HAP-1 (cell line): Measurements from ENCODE around the gene PCDHGA10.
"Not testable (repeated sequence)": the region's sequence is repeated elsewhere in the genome, so short reads cannot be mapped to it uniquely, and the experiment has no call there.

Source experiments
- DNase-seq, 2 experiments: peaks; one replicate each; pipeline ENCODE4 v3.0.0-alpha.2; 2016 to 2020; ENCODE audit warnings: low spot score in 2 of 2
- H3K27me3 ChIP-seq: fragments of 250-450 bp; sonication (Bioruptor Pico); 2 replicates; pipeline ENCODE4 v1.5.1; 2020; ENCODE audit warnings: low read depth, mild to moderate bottlenecking, moderate library complexity
- H3K36me3 ChIP-seq: fragments of 250-450 bp; sonication (Bioruptor Pico); replicated peaks from 2 replicates; pipeline ENCODE4 v1.5.1; 2020; ENCODE audit warnings: mild to moderate bottlenecking
- H3K4me1 ChIP-seq: fragments of 250-450 bp; sonication (Bioruptor Pico); 2 replicates; pipeline ENCODE4 v1.5.1; 2020; ENCODE audit warnings: mild to moderate bottlenecking
- H3K4me3 ChIP-seq: fragments of 250-450 bp; sonication (Bioruptor Pico); 2 replicates; pipeline ENCODE4 v1.5.1; 2020; ENCODE audit warnings: mild to moderate bottlenecking, moderate library complexity
- H3K9me3 ChIP-seq: fragments of 250-450 bp; sonication (Bioruptor Pico); 2 replicates; pipeline ENCODE4 v1.5.1; 2020; ENCODE audit warnings: mild to moderate bottlenecking, moderate library complexity
- in situ Hi-C: fragments of 300-500 bp; cut with MboI; formaldehyde crosslinking; loops from 3 replicates; pipeline ENCODE4 v1.14.3; 2020; ENCODE audit warnings: low sequenced_read_pairs, inconsistent platforms, mixed read lengths

Gene PCDHGA10

GRCh38 chr5:141412854-141413539, at the start of gene PCDHGA10:
Gene PCDHGA10 (plus strand): TSS chr5:141412987. CDS start chr5:141413176, 189 bp downstream.
- peaks cover 5% of the 10 kb centered on the region; the same call in 1 of the 2 replicates for H3K9me3 ChIP-seq
- H3K36me3 ChIP-seq = no peaks in the 10 kb centered on the region
- DNase-seq = peak; percentile 66 to 85
- in situ Hi-C loops = loop anchor here (5.0 to 10.0 kb wide), 2 partner anchors 112 to 149 kb away; no protein-coding TSS in a partner anchor
- peak within 1 kb of the TSS; percentile 57 for H3K4me3 ChIP-seq
- H3K27me3 ChIP-seq = no peaks in the 10 kb centered on the region
- H3K4me1 ChIP-seq = no peaks in the 10 kb centered on the region; the same call in 1 of the 2 replicates

GRCh38 chr5:141363952-141364660, 48.7 kb upstream of the PCDHGA10 start, which contains the start of gene PCDHGA5:
Gene PCDHGA5 (plus strand): TSS chr5:141364162. CDS start chr5:141364331, 169 bp downstream.
- Histone ChIP-seq H3K9me3 (0 out of 2 replicates have a peak, but pooled peaks cover 3% of the 10 kb centered on the region), H3K36me3 (no peaks in the 10 kb centered on the region), H3K4me1 (no peaks in the 10 kb centered on the region), H3K27me3 (no peaks in the 10 kb centered on the region), H3K4me3 (no peak within 1 kb of the TSS)
- DNase-seq = no peak
- in situ Hi-C loops = no loop called here

- in situ Hi-C loops = no loop called here
- no peaks in the 10 kb centered on the region for H3K36me3 ChIP-seq
- H3K4me1 ChIP-seq = no peaks in the 10 kb centered on the region
- H3K4me3 ChIP-seq = no peak overlapping the region
- H3K27me3 ChIP-seq = no peaks in the 10 kb centered on the region; the same call in 1 of the 2 replicates
- H3K9me3 ChIP-seq = 0 out of 2 replicates have a peak, but pooled peaks cover 3% of the 10 kb centered on the region
- DNase-seq = no peak
Measured at GRCh38 chr5:141366016-141366896, 46.5 kb upstream of the PCDHGA10 start.

DNA sequence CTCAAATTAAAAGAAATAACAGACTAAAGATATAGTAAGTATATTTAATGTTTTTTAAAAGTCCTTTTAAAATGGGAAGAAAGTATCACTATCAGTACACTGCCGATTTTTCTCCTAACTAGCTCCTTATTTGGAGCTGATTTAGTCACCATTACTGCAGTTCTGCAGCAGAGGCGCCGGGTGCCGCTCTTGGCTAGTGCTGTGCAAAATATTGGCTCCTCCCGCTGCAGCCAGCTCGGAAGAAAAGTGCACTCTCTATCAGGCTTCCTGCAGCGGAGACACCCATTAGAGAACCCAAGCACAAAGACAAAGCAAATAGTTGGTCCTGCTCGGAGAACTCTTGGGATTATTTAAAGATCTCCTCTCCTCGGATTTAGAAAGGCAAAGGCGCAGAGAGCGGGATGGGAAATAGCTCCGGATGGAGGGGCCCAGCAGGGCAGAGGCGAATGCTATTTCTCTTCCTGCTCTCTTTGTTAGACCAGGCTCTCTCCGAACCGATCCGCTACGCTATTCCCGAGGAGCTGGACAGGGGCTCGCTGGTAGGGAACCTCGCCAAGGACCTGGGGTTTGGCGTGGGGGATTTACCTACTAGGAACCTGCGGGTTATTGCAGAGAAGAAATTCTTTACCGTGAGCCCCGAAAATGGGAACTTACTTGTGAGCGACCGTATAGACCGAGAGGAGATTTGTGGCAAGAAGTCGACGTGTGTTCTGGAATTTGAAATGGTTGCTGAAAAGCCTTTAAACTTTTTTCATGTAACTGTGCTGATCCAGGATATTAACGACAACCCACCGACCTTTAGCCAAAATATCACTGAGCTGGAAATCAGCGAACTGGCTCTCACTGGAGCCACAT, 42.6 kb upstream of the PCDHGA10 start, which contains the start of gene PCDHGB3:
Gene PCDHGB3 (plus strand): TSS at position 249 of the 855 bp plus-strand sequence. CDS start 153 bp downstream, at position 402.
- Histone ChIP-seq H3K9me3 (no peaks in the 10 kb centered on the region), H3K4me3 (no peak within 1 kb of the TSS), H3K4me1 (no peaks in the 10 kb centered on the region), H3K27me3 (no peaks in the 10 kb centered on the region; the same call in 1 of the 2 replicates), H3K36me3 (no peaks in the 10 kb centered on the region)
- in situ Hi-C loops = no loop called here
- no peak for DNase-seq

- Histone ChIP-seq H3K27me3 (no peaks in the 10 kb centered on the region; the same call in 1 of the 2 replicates), H3K9me3 (no peaks in the 10 kb centered on the region), H3K36me3 (no peaks in the 10 kb centered on the region), H3K4me1 (no peaks in the 10 kb centered on the region), H3K4me3 (no peak overlapping the region)
- DNase-seq = no peak
- in situ Hi-C loops = no loop called here
Measured at GRCh38 chr5:141371572-141372475, 41.0 kb upstream of the PCDHGA10 start.

DNA sequence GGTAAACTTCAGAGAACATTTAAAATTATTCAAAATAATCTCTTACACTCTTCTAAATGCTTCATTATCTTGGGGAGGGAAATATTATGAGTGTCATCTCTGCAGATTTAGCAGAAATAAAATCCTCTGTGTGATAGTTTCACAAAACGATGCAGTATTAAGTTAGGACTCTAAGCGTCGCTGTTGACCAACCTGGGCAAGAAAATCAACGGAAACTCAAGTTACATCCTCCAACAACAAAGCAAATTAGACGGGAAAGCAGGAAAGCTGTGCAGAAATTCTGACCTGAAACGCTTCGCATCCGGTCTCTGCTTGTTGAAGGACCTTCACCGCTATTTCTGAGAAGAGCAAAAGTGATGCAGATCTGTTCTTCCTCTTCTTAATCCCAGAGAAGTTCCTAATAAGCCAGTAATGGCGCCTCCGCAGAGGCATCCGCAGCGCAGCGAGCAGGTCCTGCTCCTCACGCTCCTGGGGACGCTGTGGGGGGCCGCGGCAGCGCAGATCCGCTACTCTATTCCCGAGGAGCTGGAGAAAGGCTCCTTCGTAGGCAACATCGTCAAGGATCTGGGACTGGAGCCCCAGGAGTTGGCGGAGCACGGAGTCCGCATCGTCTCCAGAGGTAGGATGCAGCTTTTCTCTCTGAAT, 39.0 kb upstream of the PCDHGA10 start, which contains the start of gene PCDHGA6:
Gene PCDHGA6 (plus strand): TSS at position 219 of the 645 bp plus-strand sequence. CDS start 193 bp downstream, at position 412.
- no peak within 1 kb of the TSS for H3K4me3 ChIP-seq

DNA sequence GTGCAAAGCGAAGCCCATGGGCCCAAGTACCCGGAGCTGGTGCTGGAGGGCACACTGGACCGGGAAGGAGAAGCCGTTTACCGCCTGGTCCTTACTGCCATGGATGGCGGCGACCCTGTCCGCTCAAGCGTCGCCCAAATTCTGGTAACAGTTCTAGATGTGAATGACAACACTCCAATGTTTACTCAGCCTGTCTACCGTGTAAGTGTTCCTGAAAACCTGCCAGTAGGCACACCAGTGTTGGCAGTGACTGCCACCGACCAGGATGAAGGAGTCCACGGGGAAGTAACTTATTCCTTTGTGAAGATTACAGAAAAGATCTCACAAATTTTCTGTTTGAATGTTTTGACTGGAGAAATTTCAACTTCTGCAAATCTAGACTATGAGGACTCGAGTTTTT, 38.2 kb upstream of the PCDHGA10 start:
- Histone ChIP-seq H3K9me3 (no peaks in the 10 kb centered on the region), H3K36me3 (no peaks in the 10 kb centered on the region), H3K4me3 (no peak overlapping the region), H3K4me1 (no peaks in the 10 kb centered on the region), H3K27me3 (no peaks in the 10 kb centered on the region; the same call in 1 of the 2 replicates)
- no peak for DNase-seq
- in situ Hi-C loops = no loop called here

More for the DNA sequence above, 39.0 kb upstream of the PCDHGA10 start, which contains the start of gene PCDHGA6:
- Histone ChIP-seq H3K27me3 (no peaks in the 10 kb centered on the region; the same call in 1 of the 2 replicates), H3K36me3 (no peaks in the 10 kb centered on the region), H3K9me3 (no peaks in the 10 kb centered on the region), H3K4me1 (no peaks in the 10 kb centered on the region)
- in situ Hi-C loops = no loop called here
- no peak for DNase-seq

DNA sequence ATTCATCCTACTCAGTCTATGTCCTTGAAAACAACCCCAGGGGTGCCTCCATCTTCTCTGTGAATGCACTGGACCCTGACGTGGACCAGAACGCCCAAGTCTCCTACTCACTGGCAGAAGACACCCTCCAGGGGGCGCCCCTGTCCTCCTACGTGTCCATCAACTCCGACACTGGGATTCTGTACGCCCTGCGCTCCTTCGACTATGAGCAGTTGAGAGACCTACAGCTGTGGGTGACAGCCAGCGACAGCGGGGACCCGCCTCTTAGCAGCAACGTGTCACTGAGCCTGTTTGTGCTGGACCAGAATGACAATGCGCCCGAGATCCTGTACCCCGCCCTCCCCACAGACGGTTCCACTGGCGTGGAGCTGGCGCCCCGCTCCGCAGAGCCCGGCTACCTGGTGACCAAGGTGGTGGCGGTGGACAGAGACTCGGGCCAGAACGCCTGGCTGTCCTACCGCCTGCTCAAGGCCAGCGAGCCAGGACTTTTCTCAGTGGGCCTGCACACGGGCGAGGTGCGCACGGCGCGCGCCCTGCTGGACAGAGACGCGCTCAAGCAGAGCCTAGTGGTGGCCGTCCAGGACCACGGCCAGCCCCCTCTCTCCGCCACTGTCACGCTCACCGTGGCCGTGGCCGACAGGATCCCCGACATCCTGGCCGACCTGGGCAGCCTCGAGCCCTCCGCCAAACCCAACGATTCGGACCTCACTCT, 37.2 kb upstream of the PCDHGA10 start:
- in situ Hi-C loops = not testable (repeated sequence)

DNA sequence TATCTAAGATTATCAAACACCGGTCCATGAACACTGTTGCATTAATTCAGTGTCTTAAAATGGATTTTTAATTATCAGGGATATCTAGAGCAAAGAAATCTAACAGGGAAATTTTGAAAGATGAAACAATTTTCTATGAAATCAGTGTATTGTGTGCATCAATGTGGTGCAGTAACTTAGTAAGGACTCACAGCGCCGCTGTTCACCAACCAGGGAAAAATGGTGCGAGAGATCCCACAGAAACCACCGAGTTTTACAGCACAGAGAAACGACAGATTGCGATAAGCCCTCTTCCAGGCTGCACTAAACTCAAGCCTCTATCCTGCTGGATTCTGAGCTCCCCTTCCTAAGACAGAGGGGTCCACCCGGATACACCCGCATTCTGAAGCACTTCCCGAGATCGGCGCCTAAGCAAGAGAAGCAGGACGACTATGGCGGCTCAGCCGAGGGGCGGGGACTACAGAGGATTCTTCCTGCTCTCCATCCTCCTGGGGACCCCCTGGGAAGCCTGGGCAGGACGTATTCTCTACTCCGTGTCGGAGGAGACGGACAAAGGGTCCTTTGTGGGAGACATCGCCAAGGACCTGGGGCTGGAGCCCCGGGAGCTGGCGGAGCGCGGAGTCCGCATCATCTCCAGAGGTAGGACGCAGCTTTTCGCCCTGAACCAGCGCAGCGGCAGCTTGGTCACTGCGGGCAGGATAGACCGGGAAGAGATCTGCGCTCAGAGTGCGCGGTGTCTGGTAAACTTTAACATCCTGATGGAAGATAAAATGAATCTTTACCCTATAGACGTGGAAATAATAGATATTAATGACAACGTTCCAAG, 30.1 kb upstream of the PCDHGA10 start, which contains the start of gene PCDHGA7:
Gene PCDHGA7 (plus strand): TSS at position 274 of the 826 bp plus-strand sequence. CDS start 158 bp downstream, at position 432.
- no peaks in the 10 kb centered on the region for H3K36me3 ChIP-seq
- in situ Hi-C loops = no loop called here
- no peaks in the 10 kb centered on the region for H3K9me3 ChIP-seq
- DNase-seq = no peak
- no peak within 1 kb of the TSS for H3K4me3 ChIP-seq
- H3K27me3 ChIP-seq = no peaks in the 10 kb centered on the region
- H3K4me1 ChIP-seq = no peaks in the 10 kb centered on the region

More for the DNA sequence above, 37.2 kb upstream of the PCDHGA10 start:
- not testable (repeated sequence) for H3K4me1 ChIP-seq, H3K4me3 ChIP-seq, H3K27me3 ChIP-seq, H3K36me3 ChIP-seq, H3K9me3 ChIP-seq
- DNase-seq = peak in 1 of 2 experiments; percentile 24

GRCh38 chr5:141383345-141383744, 29.4 kb upstream of the PCDHGA10 start:
- Histone ChIP-seq H3K4me1 (no peaks in the 10 kb centered on the region), H3K36me3 (no peaks in the 10 kb centered on the region), H3K27me3 (no peaks in the 10 kb centered on the region), H3K9me3 (no peaks in the 10 kb centered on the region), H3K4me3 (no peak overlapping the region)
- no peak for DNase-seq
- in situ Hi-C loops = no loop called here
